ENCODE data around the gene CAMSAP2. TPM values are rescaled to one million over a fixed set of nuclear protein-coding genes. Genes with fewer than 3 reads are reported as not detected.

CAMSAP2 gene
- total RNA-seq, 1 experiment from 2014 or later, result 28.6 TPM

DNA sequence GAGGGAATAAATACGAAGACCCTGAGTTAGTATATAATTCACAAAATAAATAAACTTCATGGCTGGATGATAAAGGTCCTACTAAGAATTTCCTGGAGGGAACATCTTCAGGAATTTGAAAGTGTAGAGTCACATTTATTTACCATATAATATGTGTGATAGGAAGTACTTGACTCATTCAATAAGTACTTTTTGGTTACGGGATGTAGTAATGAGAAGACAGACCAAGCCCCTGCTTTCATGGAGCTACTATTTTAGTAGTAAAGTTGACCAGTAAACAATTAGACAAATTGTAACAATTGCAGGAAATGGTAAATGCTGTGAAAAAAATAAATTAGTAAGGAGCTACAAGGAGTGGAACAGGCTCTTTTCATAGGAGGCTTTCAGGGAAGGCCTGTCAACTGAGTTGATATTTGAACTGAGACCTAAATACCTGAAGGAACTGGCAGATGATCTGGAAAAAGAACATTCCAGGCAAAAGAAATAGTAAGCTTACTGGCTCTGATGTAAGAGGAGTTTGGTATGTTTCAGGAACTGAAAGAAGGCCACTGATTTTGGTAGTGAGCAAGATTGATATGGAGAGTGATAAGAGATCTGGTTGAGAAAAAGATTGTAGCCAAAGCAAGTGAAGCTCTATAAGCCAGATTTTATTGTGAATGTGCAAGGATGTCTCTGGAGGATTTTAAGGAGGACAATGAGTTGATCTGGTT lies 36.2 kb downstream of the CAMSAP2 start:
- Histone ChIP-seq H3K9me3 (ENCODE audit: low read length) (no peaks in the 10 kb centered on the region), H3F3A (ENCODE audit: low read length, unreplicated experiment) (peaks cover 5% of the 10 kb centered on the region), H3K4me3 (ENCODE audit: low read length) (no peak overlapping the region), H2AFZ (ENCODE audit: low read length) (no peak overlapping the region), H3K9me2 (replicated peaks; ENCODE audit: low read length) (no peaks in the 10 kb centered on the region), H4K20me1 (ENCODE audit: low read length) (peaks cover 4% of the 10 kb centered on the region; the same call in 1 of the 2 replicates), H3K4me2 (ENCODE audit: low read length) (no peak overlapping the region), H3K9ac (ENCODE audit: low read length) (no peak overlapping the region), H3K4me1 (ENCODE audit: insufficient read depth, low read length) (peaks cover 9% of the 10 kb centered on the region), H3K27me3 (ENCODE audit: low read length) (no peaks in the 10 kb centered on the region), H3K79me2 (ENCODE audit: low read length) (peaks cover 39% of the 10 kb centered on the region), H3K36me3 (ENCODE audit: low read depth, low read length) (peaks cover 16% of the 10 kb centered on the region), H3K27ac (ENCODE audit: low read length) (no peak overlapping the region)
- POLR2A ChIA-PET (ENCODE audit: unreplicated experiment), result interaction anchor here (0.6 kb wide), 2 partner anchors 9 to 415 kb away, joined by 6 read pairs; no protein-coding TSS in a partner anchor
- intact Hi-C loops (cut with micrococcal nuclease), result no loop called here
- no peak for DNase-seq
- TF ChIP-seq, protein P1, sequence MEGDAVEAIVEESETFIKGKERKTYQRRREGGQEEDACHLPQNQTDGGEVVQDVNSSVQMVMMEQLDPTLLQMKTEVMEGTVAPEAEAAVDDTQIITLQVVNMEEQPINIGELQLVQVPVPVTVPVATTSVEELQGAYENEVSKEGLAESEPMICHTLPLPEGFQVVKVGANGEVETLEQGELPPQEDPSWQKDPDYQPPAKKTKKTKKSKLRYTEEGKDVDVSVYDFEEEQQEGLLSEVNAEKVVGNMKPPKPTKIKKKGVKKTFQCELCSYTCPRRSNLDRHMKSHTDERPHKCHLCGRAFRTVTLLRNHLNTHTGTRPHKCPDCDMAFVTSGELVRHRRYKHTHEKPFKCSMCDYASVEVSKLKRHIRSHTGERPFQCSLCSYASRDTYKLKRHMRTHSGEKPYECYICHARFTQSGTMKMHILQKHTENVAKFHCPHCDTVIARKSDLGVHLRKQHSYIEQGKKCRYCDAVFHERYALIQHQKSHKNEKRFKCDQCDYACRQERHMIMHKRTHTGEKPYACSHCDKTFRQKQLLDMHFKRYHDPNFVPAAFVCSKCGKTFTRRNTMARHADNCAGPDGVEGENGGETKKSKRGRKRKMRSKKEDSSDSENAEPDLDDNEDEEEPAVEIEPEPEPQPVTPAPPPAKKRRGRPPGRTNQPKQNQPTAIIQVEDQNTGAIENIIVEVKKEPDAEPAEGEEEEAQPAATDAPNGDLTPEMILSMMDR (conservative IDR thresholded peaks at IDR 0.05; ENCODE audit: low read depth, low read length), result no peak
- no peak for TF ChIP-seq EZH2 (IDR thresholded peaks at IDR 0.05; ENCODE audit: low read length, unreplicated experiment)
- TF ChIP-seq EZH2phosphoT487 (IDR thresholded peaks at IDR 0.05; ENCODE audit: borderline replicate concordance, low read length), result no peak
- no TSS peak for BruUV-seq (replicated peaks)
- ATAC-seq, result no peak
- CTCF ChIA-PET, result no interaction called here

DNA sequence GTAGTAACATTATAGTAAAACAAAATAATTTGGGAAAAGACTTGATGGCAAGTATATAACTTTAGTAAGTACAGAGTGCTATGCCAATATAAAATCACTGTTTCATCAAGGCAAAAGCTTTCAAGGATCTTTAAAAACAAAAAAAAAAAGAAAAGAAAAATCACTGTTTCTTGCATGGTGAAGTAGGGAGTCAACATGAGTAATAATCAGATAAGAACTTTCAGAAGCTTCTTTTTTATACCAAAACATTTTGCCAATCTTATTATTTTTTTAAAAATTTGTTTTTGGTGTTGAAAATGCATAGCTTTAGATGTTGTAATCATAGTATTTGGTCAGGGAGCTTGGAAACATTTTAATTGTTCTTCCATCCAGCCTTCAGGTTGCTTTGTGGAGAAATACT lies 37.2 kb downstream of the CAMSAP2 start:
- Histone ChIP-seq H3K4me2 (ENCODE audit: low read length) (no peak overlapping the region), H3K9me3 (ENCODE audit: low read length) (no peaks in the 10 kb centered on the region), H3K4me3 (ENCODE audit: low read length) (no peak overlapping the region), H3K4me1 (ENCODE audit: insufficient read depth, low read length) (peaks cover 12% of the 10 kb centered on the region), H3K9me2 (replicated peaks; ENCODE audit: low read length) (no peaks in the 10 kb centered on the region), H3K36me3 (ENCODE audit: low read depth, low read length) (peaks cover 10% of the 10 kb centered on the region; the same call in 1 of the 2 replicates), H3K27ac (ENCODE audit: low read length) (no peak overlapping the region), H3K9ac (ENCODE audit: low read length) (no peak overlapping the region), H2AFZ (ENCODE audit: low read length) (no peak overlapping the region), H3F3A (ENCODE audit: low read length, unreplicated experiment) (peaks cover 5% of the 10 kb centered on the region), H3K27me3 (ENCODE audit: low read length) (no peaks in the 10 kb centered on the region), H3K79me2 (ENCODE audit: low read length) (peaks cover 43% of the 10 kb centered on the region), H4K20me1 (ENCODE audit: low read length) (peaks cover 4% of the 10 kb centered on the region; the same call in 1 of the 2 replicates)
- intact Hi-C loops (cut with micrococcal nuclease), result no loop called here
- no TSS peak for BruUV-seq (replicated peaks)
- POLR2A ChIA-PET (ENCODE audit: unreplicated experiment), result no interaction called here
- CTCF ChIA-PET, result no interaction called here
- ATAC-seq (no peak), DNase-seq (no peak)
- TF ChIP-seq, protein P1 (conservative IDR thresholded peaks at IDR 0.05; ENCODE audit: low read depth, low read length), result no peak
- TF ChIP-seq EZH2 (IDR thresholded peaks at IDR 0.05; ENCODE audit: low read length, unreplicated experiment) (no peak), EZH2phosphoT487 (IDR thresholded peaks at IDR 0.05; ENCODE audit: borderline replicate concordance, low read length) (no peak)

DNA sequence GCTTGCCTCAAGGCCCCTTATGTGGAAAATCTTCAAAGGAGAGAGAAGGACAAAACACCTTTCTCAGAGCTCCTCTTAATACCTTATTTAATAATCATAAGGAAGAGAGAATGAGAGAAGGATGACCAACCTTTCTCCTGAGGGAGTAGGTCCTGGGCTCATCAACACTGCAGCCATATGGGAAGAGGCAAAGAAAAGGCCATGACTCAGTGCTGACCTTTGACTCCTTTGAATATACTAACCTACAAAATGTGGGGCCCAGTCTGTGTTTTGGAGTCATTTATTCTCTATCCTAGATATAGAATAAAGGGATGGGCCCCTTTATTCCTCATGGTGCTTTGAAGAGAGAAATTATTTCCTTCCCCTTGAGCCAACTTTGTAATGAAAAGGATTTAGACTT lies 38.3 kb downstream of the CAMSAP2 start:
- Histone ChIP-seq H3K4me1 (ENCODE audit: insufficient read depth, low read length) (peaks cover 6% of the 10 kb centered on the region; the same call in 1 of the 2 replicates), H3K4me3 (ENCODE audit: low read length) (no peak overlapping the region), H3K9me3 (ENCODE audit: low read length) (no peaks in the 10 kb centered on the region), H3K27me3 (ENCODE audit: low read length) (no peaks in the 10 kb centered on the region), H3F3A (ENCODE audit: low read length, unreplicated experiment) (no peaks in the 10 kb centered on the region), H3K79me2 (ENCODE audit: low read length) (peaks cover 53% of the 10 kb centered on the region), H4K20me1 (ENCODE audit: low read length) (no peaks in the 10 kb centered on the region), H3K27ac (ENCODE audit: low read length) (no peak overlapping the region), H3K4me2 (ENCODE audit: low read length) (no peak overlapping the region), H3K36me3 (ENCODE audit: low read depth, low read length) (peaks cover 17% of the 10 kb centered on the region; the same call in 1 of the 2 replicates), H2AFZ (ENCODE audit: low read length) (no peak overlapping the region), H3K9me2 (replicated peaks; ENCODE audit: low read length) (no peaks in the 10 kb centered on the region), H3K9ac (ENCODE audit: low read length) (no peak overlapping the region)
- DNase-seq (peak; percentile 30), ATAC-seq (no peak)
- no TSS peak for BruUV-seq (replicated peaks)
- TF ChIP-seq, protein P1 (conservative IDR thresholded peaks at IDR 0.05; ENCODE audit: low read depth, low read length), result no peak
- TF ChIP-seq EZH2 (IDR thresholded peaks at IDR 0.05; ENCODE audit: low read length, unreplicated experiment), result no peak
- no peak for TF ChIP-seq EZH2phosphoT487 (IDR thresholded peaks at IDR 0.05; ENCODE audit: borderline replicate concordance, low read length)
- ChIA-PET POLR2A (ENCODE audit: unreplicated experiment) (interaction anchor here (0.6 to 0.7 kb wide), 2 partner anchors 15 to 166 kb away, joined by 4 to 7 read pairs; no protein-coding TSS in a partner anchor), CTCF (interaction anchor here (0.5 kb wide), 1 partner anchor 34 kb away, joined by 5 read pairs; no protein-coding TSS in a partner anchor)
- intact Hi-C loops (cut with micrococcal nuclease), result no loop called here
